GM12878 (cell line): ENCODE results near the gene LRP1. TPM values are rescaled to one million over a fixed set of nuclear protein-coding genes. Genes with fewer than 3 reads are reported as not detected.

Experiments
- CHD1 ChIP-seq: IDR thresholded peaks from 2 replicates; pipeline ENCODE4 v1.6.1; 2012; ENCODE audit warnings: low read depth, low read length, improper control_type of control experiment
- CUX1 ChIP-seq: IDR thresholded peaks from 2 replicates; pipeline ENCODE4 v1.6.1; 2012; ENCODE audit warnings: improper control_type of control experiment, low read depth, low read length; ENCODE audit not compliant: insufficient replicate concordance
- E2F8 ChIP-seq: fragments of 450-650 bp; IDR thresholded peaks from 2 replicates; pipeline ENCODE4 v1.6.1; 2018; ENCODE audit warnings: mild to moderate bottlenecking, low read depth, moderate library complexity; ENCODE audit not compliant: partially characterized antibody
- IRF3 ChIP-seq: fragments of 450-650 bp; IDR thresholded peaks from 2 replicates; pipeline ENCODE4 v1.6.1; 2014; ENCODE audit warnings: mild to moderate bottlenecking
- IRF4 ChIP-seq: IDR thresholded peaks from 2 replicates; pipeline ENCODE4 v1.6.1; 2011; ENCODE audit warnings: low read depth, low read length
- JUND ChIP-seq: IDR thresholded peaks from 2 replicates; pipeline ENCODE4 v1.6.1; 2012; ENCODE audit warnings: low read depth, mild to moderate bottlenecking, low read length, improper control_type of control experiment, moderate library complexity
- MAX ChIP-seq: IDR thresholded peaks from 2 replicates; pipeline ENCODE4 v1.6.1; 2012; ENCODE audit warnings: low read depth, low read length, improper control_type of control experiment
- MYC ChIP-seq: IDR thresholded peaks from 2 replicates; pipeline ENCODE4 v1.6.1; 2011; ENCODE audit warnings: mild to moderate bottlenecking, low read length, moderate library complexity, inconsistent platforms; ENCODE audit not compliant: insufficient read depth, insufficient replicate concordance, insufficient read length, severe bottlenecking
- PRDM15 ChIP-seq: fragments of 450-650 bp; formaldehyde crosslinking; IDR thresholded peaks from 2 replicates; pipeline ENCODE4 v1.4.0; 2020; ENCODE audit warnings: mild to moderate bottlenecking, moderate library complexity
- SMC3 ChIP-seq: IDR thresholded peaks from 2 replicates; pipeline ENCODE4 v1.6.1; 2011; ENCODE audit warnings: low read length, improper control_type of control experiment, borderline replicate concordance
- TCF3 ChIP-seq: IDR thresholded peaks from 2 replicates; pipeline ENCODE4 v1.6.1; 2012; ENCODE audit warnings: low read depth, mild to moderate bottlenecking, low read length, borderline replicate concordance; ENCODE audit not compliant: insufficient read depth
- ZNF217 ChIP-seq: fragments of 450-650 bp; IDR thresholded peaks from 2 replicates; pipeline ENCODE4 v1.6.1; 2017; ENCODE audit warnings: antibody characterized with exemption, mild to moderate bottlenecking
- polyA plus RNA-seq, 11 experiments: library from polyadenylated mRNA; depleted of rRNA in 4 of 11; unstranded in 6 of 11; stranded (reverse) in 5 of 11; fragments of >200 nt; fragmentation: Nextera tagmentation in 4 of 11; fragmentation: Illumina TruSeq in 1 of 11; extraction: Ambion mirVana in 4 of 11; extraction: Trizol in 1 of 11; gene quantifications; 1 replicate in 1 of 11; 2 replicates in 10 of 11; pipeline versions ENCODE4 v1.2.1 to v1.2.3, GENCODE V29; 2011 to 2016; ENCODE audit warnings: inconsistent platforms in 2 of 11, missing spikeins in 2 of 11, low read depth in 1 of 11
- total RNA-seq, 4 experiments: library from RNA; depleted of rRNA in 3 of 4; stranded (reverse); fragments of >200 nt in 3 of 4; fragmentation: Illumina TruSeq in 1 of 4; extraction: Trizol in 1 of 4; gene quantifications; 2 replicates each; pipeline versions ENCODE4 v1.2.1 to v1.2.3, GENCODE V29; 2013 to 2021

LRP1 gene
- total and polyA plus RNA-seq, 10 of the 15 experiments (the other 5 are each of a cell fraction or from before 2014, with no cell fraction given): under 0.01 to 1.1 (median 0.20) TPM; not detected in 2

GRCh38 chr12:57194253-57194652 lies 66.0 kb downstream of the LRP1 start (continued):
- TF ChIP-seq CUX1 (no peak), PRDM15 (CRISPR knock-in tag) (no peak), TCF3 (no peak), ZNF217 (no peak), MYC (no peak), MAX (no peak), IRF3 (no peak), IRF4 (no peak), SMC3 (no peak), CHD1 (no peak), E2F8 (no peak), JUND (no peak)
